KMS-11 (cell line): Measurements from ENCODE around the gene CCDC9B.

Experiments used
- H2AFZ ChIP-seq: fragments of 200-600 bp; sonication (generic); 2 replicates; pipeline ENCODE4 v1.6.1; 2016; ENCODE audit warnings: antibody characterized with exemption, mixed run types, low read depth
- H3K27ac ChIP-seq: fragments of 200-600 bp; sonication (generic); 2 replicates; pipeline ENCODE4 v1.6.1; 2016; ENCODE audit warnings: mild to moderate bottlenecking, mixed run types
- H3K27me3 ChIP-seq: fragments of 200-600 bp; sonication (generic); 2 replicates; pipeline ENCODE4 v1.6.1; 2017; ENCODE audit warnings: mild to moderate bottlenecking, low read depth, mixed run types, moderate library complexity; ENCODE audit not compliant: insufficient read depth
- H3K36me3 ChIP-seq: fragments of 200-600 bp; sonication (generic); 2 replicates; pipeline ENCODE4 v1.6.1; 2017; ENCODE audit warnings: mild to moderate bottlenecking, mixed run types; ENCODE audit not compliant: insufficient read depth
- H3K4me1 ChIP-seq: fragments of 200-600 bp; sonication (generic); 2 replicates; pipeline ENCODE4 v1.6.1; 2016; ENCODE audit warnings: mild to moderate bottlenecking, low read depth, mixed run types; ENCODE audit not compliant: poor library complexity, severe bottlenecking
- H3K4me2 ChIP-seq: fragments of 200-600 bp; sonication (generic); 2 replicates; pipeline ENCODE4 v1.7.0; 2016; ENCODE audit warnings: mild to moderate bottlenecking, mixed run types
- H3K4me3 ChIP-seq: fragments of 200-600 bp; sonication (generic); IDR thresholded peaks from 2 replicates; pipeline ENCODE4 v1.6.1; 2017; ENCODE audit warnings: low read depth, low read length, mixed read lengths; ENCODE audit not compliant: insufficient read depth
- H3K79me2 ChIP-seq: fragments of 200-600 bp; sonication (generic); 2 replicates; pipeline ENCODE4 v1.6.1; 2016; ENCODE audit warnings: low read depth, mixed run types; ENCODE audit not compliant: insufficient read depth
- H3K9ac ChIP-seq: fragments of 200-600 bp; sonication (generic); 2 replicates; pipeline ENCODE4 v1.6.1; 2016; ENCODE audit warnings: mild to moderate bottlenecking, mixed run types
- H4K20me1 ChIP-seq: fragments of 200-600 bp; sonication (generic); 2 replicates; pipeline ENCODE4 v1.6.1; 2016; ENCODE audit warnings: mild to moderate bottlenecking, mixed run types; ENCODE audit not compliant: insufficient read depth
- CTCF ChIP-seq: fragments of 200-600 bp; sonication (generic); conservative IDR thresholded peaks from 2 replicates; pipeline ENCODE4 v1.6.1; 2017; ENCODE audit warnings: low read depth, mild to moderate bottlenecking, antibody characterized with exemption, low read length, moderate library complexity, mixed read lengths

The CCDC9B gene

GRCh38 chr15:40340740-40341400 is at the start of gene CCDC9B:
Gene CCDC9B (minus strand): TSS chr15:40340939. CDS start chr15:40340819, 120 bp downstream.
- Histone ChIP-seq H3K27me3 (no peaks in the 10 kb centered on the region), H2AFZ (no peak within 1 kb of the TSS), H3K4me1 (peaks cover 19% of the 10 kb centered on the region), H4K20me1 (no peaks in the 10 kb centered on the region), H3K4me3 (no peak within 1 kb of the TSS), H3K27ac (no peak within 1 kb of the TSS), H3K36me3 (no peaks in the 10 kb centered on the region), H3K79me2 (no peaks in the 10 kb centered on the region), H3K4me2 (no peak within 1 kb of the TSS), H3K9ac (no peak within 1 kb of the TSS)
- no peak for TF ChIP-seq CTCF

- H3K9ac ChIP-seq, result no peak overlapping the region
- H3K4me1 ChIP-seq, result peaks cover under 1% of the 10 kb centered on the region
- TF ChIP-seq CTCF, result no peak
- H3K4me2 ChIP-seq, result no peak overlapping the region
- no peak overlapping the region for H3K4me3 ChIP-seq
- H3K27me3 ChIP-seq, result no peaks in the 10 kb centered on the region
- no peak overlapping the region for H3K27ac ChIP-seq
- H3K79me2 ChIP-seq, result peaks cover under 1% of the 10 kb centered on the region; the same call in 1 of the 2 replicates
- no peak overlapping the region for H2AFZ ChIP-seq
- peaks cover 6% of the 10 kb centered on the region; the same call in 1 of the 2 replicates for H3K36me3 ChIP-seq
- no peaks in the 10 kb centered on the region for H4K20me1 ChIP-seq
These were observed 49.3 kb upstream of the CCDC9B start for GRCh38 chr15:40389824-40390595.

DNA sequence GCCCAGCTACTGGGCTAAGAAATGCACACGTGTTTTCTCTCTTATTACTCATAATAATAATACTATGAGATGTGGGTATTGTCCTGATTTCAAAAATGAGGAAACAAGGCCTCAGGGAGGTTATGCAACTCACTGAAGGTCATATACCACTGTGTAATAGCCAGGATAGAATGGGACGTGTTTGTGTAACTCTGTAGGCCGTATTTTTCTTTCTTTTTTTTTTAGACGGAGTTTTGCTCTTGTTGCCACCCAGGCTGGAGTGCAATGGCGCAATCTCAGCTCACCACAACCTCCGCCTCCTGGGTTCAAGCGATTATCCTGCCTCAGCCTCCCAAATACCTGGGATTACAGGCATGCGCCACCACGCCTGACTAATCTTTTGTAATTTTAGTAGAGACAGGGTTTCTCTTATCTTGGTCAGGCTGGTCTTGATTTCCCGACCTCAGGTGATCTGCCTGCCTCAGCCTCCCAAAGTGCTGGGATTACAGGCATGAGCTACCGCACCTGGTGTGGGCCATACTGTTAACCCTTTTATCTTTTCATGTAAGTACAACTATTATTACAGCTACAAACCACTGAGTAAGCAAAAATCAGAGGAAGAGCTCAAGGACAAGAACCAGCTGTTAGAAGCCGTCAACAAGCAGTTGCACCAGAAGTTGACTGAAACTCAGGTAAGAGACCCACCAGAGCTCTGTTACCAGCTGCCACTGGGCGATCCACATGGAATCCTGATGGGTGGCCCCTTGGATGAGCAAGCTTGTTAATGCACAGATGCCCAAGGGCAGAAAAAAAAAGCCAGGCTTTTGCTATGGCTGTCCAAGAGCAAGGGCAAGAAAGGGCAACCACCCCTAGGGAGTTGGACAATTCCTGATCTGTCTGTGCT is 48.4 kb upstream of the CCDC9B start:
- Histone ChIP-seq H4K20me1 (no peaks in the 10 kb centered on the region), H3K4me2 (no peak overlapping the region), H3K27me3 (no peaks in the 10 kb centered on the region), H3K36me3 (peaks cover 6% of the 10 kb centered on the region; the same call in 1 of the 2 replicates), H3K4me1 (peaks cover 9% of the 10 kb centered on the region), H2AFZ (no peak overlapping the region), H3K79me2 (peaks cover 9% of the 10 kb centered on the region), H3K9ac (no peak overlapping the region), H3K27ac (no peak overlapping the region), H3K4me3 (no peak overlapping the region)
- no peak for TF ChIP-seq CTCF

DNA sequence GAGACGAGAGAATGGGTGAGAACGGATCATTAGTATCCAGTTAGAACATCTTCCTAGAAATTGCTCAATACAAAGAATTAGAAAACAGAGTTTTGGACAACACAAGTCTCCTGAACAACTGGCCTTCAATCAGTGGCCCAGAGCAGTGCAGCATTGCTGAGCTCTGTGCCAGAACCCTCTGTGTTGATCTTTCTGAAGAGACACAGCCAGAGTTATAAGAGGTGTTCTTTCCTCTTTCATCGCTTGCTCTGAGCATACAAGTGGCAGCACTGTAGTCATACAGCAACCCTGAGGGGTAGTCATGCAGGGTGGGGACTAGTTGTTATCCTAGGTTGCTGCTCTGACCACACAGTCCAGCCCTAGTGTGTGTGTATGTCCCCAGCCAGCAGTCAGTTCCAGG is 45.7 kb upstream of the CCDC9B start:
- Histone ChIP-seq H3K27ac (no peak overlapping the region), H3K4me3 (no peak overlapping the region), H4K20me1 (no peaks in the 10 kb centered on the region), H3K27me3 (no peaks in the 10 kb centered on the region), H3K36me3 (no peaks in the 10 kb centered on the region), H3K9ac (no peak overlapping the region), H2AFZ (no peak overlapping the region), H3K4me1 (peaks cover 20% of the 10 kb centered on the region), H3K79me2 (peaks cover 22% of the 10 kb centered on the region), H3K4me2 (no peak overlapping the region)
- no peak for TF ChIP-seq CTCF
